HEK293 (cell line): ENCODE results near the gene PTMA.

ENCODE experiments used
- CTCF ChIA-PET: fragments of 350-600 bp; formaldehyde crosslinking; extraction: SDS; loops from one replicate; lab custom pipeline; 2021; ENCODE audit warnings: antibody characterized with exemption; lab: Yijun Ruan, JAX
- POLR2A ChIA-PET: fragments of 300-600 bp; formaldehyde crosslinking; extraction: SDS; loops from one replicate; lab custom pipeline; 2020; ENCODE audit warnings: antibody characterized with exemption, inconsistent platforms; lab: Yijun Ruan, JAX
- H3K27ac ChIP-seq: fragments of 200-500 bp; sonication (Bioruptor generic); 2 replicates; pipeline ENCODE4 v1.5.1; 2014; ENCODE audit warnings: low read depth, low read length, control low read depth, inconsistent platforms; ENCODE audit errors: extremely low read depth
- H3K36me3 ChIP-seq, 2 experiments: fragments of 200-500 bp in 1 of 2; sonication (Bioruptor generic) in 1 of 2; 1 replicate in 1 of 2; 2 replicates in 1 of 2; pipeline ENCODE4 v1.5.1; 2014 to 2017; ENCODE audit warnings: inconsistent platforms in 2 of 2, low read length in 2 of 2; ENCODE audit not compliant: control insufficient read depth in 2 of 2, insufficient read depth in 1 of 2
- H3K4me1 ChIP-seq: fragments of 200-500 bp; sonication (Bioruptor generic); 2 replicates; pipeline ENCODE4 v1.5.1; 2014; ENCODE audit warnings: mild to moderate bottlenecking, low read length, inconsistent platforms; ENCODE audit not compliant: control insufficient read depth, insufficient read depth
- H3K4me3 ChIP-seq: 2 replicates; pipeline ENCODE4 v1.5.1; 2011; ENCODE audit warnings: low read depth, mild to moderate bottlenecking, control low read depth, low read length, moderate library complexity
- H3K9me3 ChIP-seq: fragments of 200-500 bp; sonication (Bioruptor generic); 2 replicates; pipeline ENCODE4 v1.5.1; 2014; ENCODE audit warnings: low read depth, low read length, inconsistent platforms; ENCODE audit not compliant: control insufficient read depth, insufficient read depth
- GLIS2 ChIP-seq: fragments of 450-650 bp; formaldehyde crosslinking; IDR thresholded peaks from 2 replicates; pipeline ENCODE4 v1.5.1; 2016; ENCODE audit warnings: missing biosample characterization, missing genetic modification characterization
- KLF16 ChIP-seq: fragments of 450-650 bp; formaldehyde crosslinking; IDR thresholded peaks from 2 replicates; pipeline ENCODE4 v1.5.1; 2017; ENCODE audit warnings: missing biosample characterization, missing genetic modification characterization
- PRDM4 ChIP-seq: fragments of 450-650 bp; formaldehyde crosslinking; IDR thresholded peaks from 2 replicates; pipeline ENCODE4 v1.5.1; 2017; ENCODE audit warnings: missing biosample characterization, missing genetic modification characterization
- TCF7L2 ChIP-seq: IDR thresholded peaks from 2 replicates; pipeline ENCODE4 v1.6.1; 2011; ENCODE audit warnings: low read depth, mild to moderate bottlenecking, inconsistent platforms, low read length, moderate library complexity, borderline replicate concordance
- ZNF140 ChIP-seq: fragments of 450-650 bp; formaldehyde crosslinking; IDR thresholded peaks from 2 replicates; pipeline ENCODE4 v1.5.1; 2016; ENCODE audit warnings: missing biosample characterization, missing genetic modification characterization
- ZNF157 ChIP-seq: fragments of 450-650 bp; formaldehyde crosslinking; IDR thresholded peaks from 2 replicates; pipeline ENCODE4 v1.5.1; 2016; ENCODE audit warnings: missing biosample characterization, missing genetic modification characterization
- ZNF23 ChIP-seq: fragments of 450-650 bp; formaldehyde crosslinking; IDR thresholded peaks from 2 replicates; pipeline ENCODE4 v1.5.1; 2016; ENCODE audit warnings: missing biosample characterization, missing genetic modification characterization, borderline replicate concordance
- ZNF24 ChIP-seq: fragments of 450-650 bp; formaldehyde crosslinking; IDR thresholded peaks from 2 replicates; pipeline ENCODE4 v1.5.1; 2016; ENCODE audit warnings: missing biosample characterization, missing genetic modification characterization
- ZNF473 ChIP-seq: fragments of 450-650 bp; formaldehyde crosslinking; IDR thresholded peaks from 2 replicates; pipeline ENCODE4 v1.5.1; 2017; ENCODE audit warnings: missing biosample characterization, missing genetic modification characterization
- ZNF645 ChIP-seq: fragments of 450-650 bp; formaldehyde crosslinking; IDR thresholded peaks from 2 replicates; pipeline ENCODE4; 2016; ENCODE audit warnings: missing biosample characterization, missing genetic modification characterization
- ZNF670 ChIP-seq: fragments of 450-650 bp; formaldehyde crosslinking; IDR thresholded peaks from 2 replicates; pipeline ENCODE4 v1.5.1; 2016; ENCODE audit warnings: missing biosample characterization, missing genetic modification characterization, low read depth
- ZNF692 ChIP-seq: fragments of 450-650 bp; formaldehyde crosslinking; IDR thresholded peaks from 2 replicates; pipeline ENCODE4 v1.5.1; 2016; ENCODE audit warnings: missing biosample characterization, missing genetic modification characterization
- ZNF768 ChIP-seq: fragments of 450-650 bp; formaldehyde crosslinking; IDR thresholded peaks from 2 replicates; pipeline ENCODE4 v1.5.1; 2018; ENCODE audit warnings: missing biosample characterization, mild to moderate bottlenecking, missing genetic modification characterization

The PTMA gene

DNA sequence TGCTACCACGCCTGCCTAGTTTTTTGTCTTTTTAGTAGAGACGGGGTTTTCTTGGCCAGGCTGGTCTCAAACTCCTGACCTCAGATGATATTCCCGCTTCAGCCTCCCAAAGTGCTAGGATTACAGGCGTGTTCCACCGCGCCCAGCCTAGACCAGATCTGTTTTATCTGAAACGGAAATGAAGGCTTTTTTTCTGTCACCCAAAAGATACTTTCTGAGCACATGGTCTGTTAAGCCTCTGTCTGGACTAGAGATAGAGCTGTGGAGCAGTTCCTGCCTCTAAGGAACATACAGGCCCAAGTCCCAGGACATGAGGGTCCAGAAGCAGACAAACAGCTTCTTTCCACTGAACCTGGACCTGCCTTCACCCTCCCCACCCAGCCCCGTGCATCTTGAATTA lies 43.6 kb upstream of the PTMA start:
- TF ChIP-seq ZNF768 (tag by site-specific recombination) = no peak
- no peak for TF ChIP-seq ZNF645 (tag by site-specific recombination)
- no peak for TF ChIP-seq TCF7L2
- no peak for TF ChIP-seq ZNF692 (tag by site-specific recombination)
- no peak for TF ChIP-seq ZNF24 (tag by site-specific recombination)
- no peak for TF ChIP-seq KLF16 (tag by site-specific recombination)
- TF ChIP-seq ZNF140 (tag by site-specific recombination) = no peak
- TF ChIP-seq ZNF157 (tag by site-specific recombination) = no peak
- TF ChIP-seq PRDM4 (tag by site-specific recombination) = no peak
- no peak for TF ChIP-seq ZNF23 (tag by site-specific recombination)
- TF ChIP-seq ZNF473 (tag by site-specific recombination) = no peak
- H3K4me3 ChIP-seq = no peak overlapping the region
- H3K4me1 ChIP-seq = 0 out of 2 replicates have a peak, but pooled peaks cover 3% of the 10 kb centered on the region
- ChIA-PET POLR2A (interaction anchor here (0.5 to 0.9 kb wide), 2 partner anchors 10 to 13 kb away, joined by 3 to 4 read pairs; no protein-coding TSS in a partner anchor), CTCF (interaction anchor here (0.7 to 5.4 kb wide), 5 partner anchors 11 to 982 kb away, joined by 3 to 48 read pairs (median 4); no protein-coding TSS in a partner anchor)
- H3K36me3 ChIP-seq = no peaks in the 10 kb centered on the region
- no peak overlapping the region for H3K27ac ChIP-seq
- no peaks in the 10 kb centered on the region for H3K9me3 ChIP-seq

DNA sequence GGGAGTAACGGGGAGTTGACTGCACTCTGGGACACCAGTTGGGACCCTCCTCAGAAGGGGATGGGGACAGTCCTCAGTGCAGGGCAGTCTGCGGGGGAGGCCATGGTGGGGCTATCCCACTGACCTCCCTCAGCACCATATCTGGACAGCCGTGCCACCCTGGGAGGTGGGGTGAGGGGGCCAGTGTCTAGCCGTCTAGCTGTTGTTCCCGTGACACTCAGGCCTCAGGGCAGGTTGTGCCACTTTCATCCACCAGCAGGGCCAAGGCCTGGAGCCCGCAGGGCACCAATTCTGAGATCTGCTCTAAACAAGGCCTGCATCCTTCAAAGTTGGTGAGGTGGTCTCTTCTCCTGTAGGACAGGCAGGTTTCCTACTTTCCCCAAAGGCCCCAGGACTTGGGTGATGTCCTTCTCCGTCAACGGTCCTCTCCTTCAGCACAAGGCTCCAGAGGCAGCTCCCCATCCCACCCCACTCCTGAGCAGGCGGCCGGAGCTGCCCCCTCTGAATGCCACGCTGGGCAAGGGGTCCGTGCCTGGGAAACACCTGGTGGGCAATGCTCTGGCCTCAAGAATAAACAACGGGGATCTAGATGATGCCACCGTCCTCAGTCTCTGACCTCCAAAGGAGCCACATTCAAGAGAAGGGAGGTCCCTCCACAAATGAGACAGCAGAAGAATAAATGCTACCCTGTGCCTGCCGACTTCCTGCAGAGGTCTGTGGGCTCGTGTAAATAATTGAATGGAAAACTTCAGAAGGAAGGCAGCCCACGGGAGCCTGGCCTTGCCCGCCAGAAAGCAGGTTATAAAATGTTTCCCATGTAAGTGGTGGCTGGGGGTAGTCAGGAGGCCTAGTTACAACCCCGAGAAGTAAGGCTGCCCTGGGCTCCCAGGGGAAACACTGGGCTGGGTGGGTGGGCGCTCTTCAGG lies 42.8 kb upstream of the PTMA start:
- POLR2A ChIA-PET = interaction anchor here (0.5 to 2.9 kb wide), 9 partner anchors 9 to 52 kb away, joined by 3 to 31 read pairs (median 8); partner anchors contain the start of gene PTMA
- peak overlapping the region; percentile 85 for H3K27ac ChIP-seq
- TF ChIP-seq ZNF670 = no peak
- 0 out of 2 replicates have a peak, but pooled peaks have one; percentile 34 for TF ChIP-seq GLIS2 (tag by site-specific recombination)
- CTCF ChIA-PET = interaction anchor here (0.7 to 5.4 kb wide), 8 partner anchors 11 to 97 kb away, joined by 3 to 48 read pairs (median 3); no protein-coding TSS in a partner anchor
- H3K4me3 ChIP-seq = no peak overlapping the region
- no peaks in the 10 kb centered on the region for H3K9me3 ChIP-seq
- 0 out of 2 replicates have a peak, but pooled peaks cover 3% of the 10 kb centered on the region for H3K4me1 ChIP-seq
- H3K36me3 ChIP-seq = no peaks in the 10 kb centered on the region
